HG02970 (cell line): ENCODE results near the gene CCDC78.

Source experiments
- ATAC-seq: cut with Tn5 transposase; IDR thresholded peaks from one replicate; pipeline ENCODE4 v1.9.1; 2021; ENCODE audit warnings: mild to moderate bottlenecking, moderate library complexity, moderate number of reproducible peaks; ENCODE audit not compliant: unreplicated experiment, low FRiP score

The CCDC78 gene

GRCh38 chr16:740764-741505, 14.7 kb upstream of the CCDC78 start, which contains the start of gene CIAO3:
CIAO3 (minus strand) TSS chr16:740997; CDS start chr16:740985, 12 bp downstream.
- peak; percentile 93 for ATAC-seq

- peak; percentile 9 for ATAC-seq
These were observed 14.2 kb upstream of the CCDC78 start for GRCh38 chr16:740459-740763.

- ATAC-seq = no peak
These were observed 13.6 kb upstream of the CCDC78 start for GRCh38 chr16:739560-740458.

GRCh38 chr16:736936-737481, 10.8 kb upstream of the CCDC78 start:
- no peak for ATAC-seq

GRCh38 chr16:735982-736453, 9.8 kb upstream of the CCDC78 start:
- ATAC-seq = no peak

- no peak for ATAC-seq
These were observed 9.0 kb upstream of the CCDC78 start for GRCh38 chr16:734981-735881.

GRCh38 chr16:734208-734980, 8.2 kb upstream of the CCDC78 start:
- no peak for ATAC-seq

- no peak for ATAC-seq
These were observed 7.4 kb upstream of the CCDC78 start for GRCh38 chr16:733382-734207.

- ATAC-seq = no peak
These were observed 6.7 kb upstream of the CCDC78 start for GRCh38 chr16:732936-733335.

GRCh38 chr16:732332-732731, 6.1 kb upstream of the CCDC78 start:
- ATAC-seq = no peak

- ATAC-seq = no peak
These were observed 4.6 kb upstream of the CCDC78 start for GRCh38 chr16:730666-731509.

- ATAC-seq = no peak
These were observed 3.8 kb upstream of the CCDC78 start for GRCh38 chr16:729768-730665.

GRCh38 chr16:728890-729744, 2.9 kb upstream of the CCDC78 start:
- ATAC-seq = no peak

- no peak for ATAC-seq
These were observed 2.1 kb upstream of the CCDC78 start for GRCh38 chr16:728131-728889.

GRCh38 chr16:727291-727977, 1.2 kb upstream of the CCDC78 start:
- no peak for ATAC-seq
